ENCODE results near the gene CCDC80. TPM values are rescaled to one million over a fixed set of nuclear protein-coding genes. Genes with fewer than 3 reads are reported as not detected.

Gene CCDC80
- total and polyA plus RNA-seq, 7 donors = 1.3 to 53.5 (median 12.2) TPM

GRCh38 chr3:112561734-112562529 lies 79.0 kb downstream of the CCDC80 start, which contains the start of the genes ATG3 and SLC35A5:
ATG3 (minus strand) TSS chr3:112561962; CDS start chr3:112561528, 434 bp downstream.
SLC35A5 (plus strand) TSS chr3:112562045; CDS start chr3:112563404, 1,359 bp downstream.
- peak within 1 kb of the TSS; percentile 94 for H3K27ac ChIP-seq
- no peaks in the 10 kb centered on the region for H3K27me3 ChIP-seq (ENCODE audit: insufficient read depth in 3 of 3, low read length in 2 of 3)
- no peak for TF ChIP-seq CTCF (IDR thresholded peaks at IDR 0.05)
- no peaks in the 10 kb centered on the region for H3K9me3 ChIP-seq
- intact Hi-C loops (cut with DNase I) = loop anchor here in 1 of 2 donors (10.0 kb wide), 1 partner anchor 423 kb away; no protein-coding TSS in a partner anchor
- H3K4me1 ChIP-seq = peaks cover 30% of the 10 kb centered on the region
- H3K4me3 ChIP-seq = peak within 1 kb of the TSS; percentile 81
- H3K36me3 ChIP-seq (ENCODE audit: insufficient read depth in 1 of 2, low read depth in 1 of 2) = peaks cover 0 to 27% of the 10 kb centered on the region in 2 donors
- 0 to 1% (median 0%) methylated on average over 47 to 58 of the region's 58 CpGs for WGBS, 3 donors
- DNase-seq (peak; percentile 99), ATAC-seq (peak; percentile 96 to 98 (median 98))

- Histone ChIP-seq H3K9me3 (no peaks in the 10 kb centered on the region), H3K27me3 (ENCODE audit: insufficient read depth in 3 of 3, low read length in 2 of 3) (no peaks in the 10 kb centered on the region), H3K36me3 (ENCODE audit: insufficient read depth in 1 of 2, low read depth in 1 of 2) (peaks cover 0 to 24% of the 10 kb centered on the region in 2 donors), H3K4me3 (peak overlapping the region; percentile 81), H3K4me1 (peaks cover 30% of the 10 kb centered on the region), H3K27ac (peak overlapping the region; percentile 94)
- ATAC-seq (peak; percentile 66 to 74 (median 66)), DNase-seq (no peak)
- intact Hi-C loops (cut with DNase I) = loop anchor here in 1 of 2 donors (10.0 kb wide), 1 partner anchor 423 kb away; no protein-coding TSS in a partner anchor
- no peak for TF ChIP-seq CTCF (IDR thresholded peaks at IDR 0.05)
- WGBS, 3 donors = 0 to 1% (median 0%) methylated on average over 29 of the region's 29 CpGs
Measured at GRCh38 chr3:112561484-112561733, 79.5 kb downstream of the CCDC80 start.

- no peak for TF ChIP-seq CTCF (IDR thresholded peaks at IDR 0.05)
- ATAC-seq = peak; percentile 23 to 55 (median 46)
Measured at GRCh38 chr3:112560721-112561483, 80.0 kb downstream of the CCDC80 start.

GRCh38 chr3:112560307-112560706 lies 80.6 kb downstream of the CCDC80 start:
- Histone ChIP-seq H3K4me3 (peak overlapping the region; percentile 81), H3K9me3 (no peaks in the 10 kb centered on the region), H3K36me3 (ENCODE audit: insufficient read depth in 1 of 2, low read depth in 1 of 2) (peaks cover 0 to 15% of the 10 kb centered on the region in 2 donors), H3K27ac (peak overlapping the region; percentile 94), H3K27me3 (ENCODE audit: insufficient read depth in 3 of 3, low read length in 2 of 3) (no peaks in the 10 kb centered on the region), H3K4me1 (peaks cover 33% of the 10 kb centered on the region)
- intact Hi-C loops (cut with DNase I) = loop anchor here in 1 of 2 donors (10.0 kb wide), 1 partner anchor 424 kb away; no protein-coding TSS in a partner anchor
- WGBS, 3 donors = 22 to 31% (median 28%) methylated on average over 2 of the region's 2 CpGs
- TF ChIP-seq CTCF (IDR thresholded peaks at IDR 0.05) = no peak
- DNase-seq (no peak), ATAC-seq (no peak)

More at GRCh38 chr3:112560721-112561483, 80.0 kb downstream of the CCDC80 start:
- intact Hi-C loops (cut with DNase I) = loop anchor here in 1 of 2 donors (10.0 kb wide), 1 partner anchor 424 kb away; no protein-coding TSS in a partner anchor
- Histone ChIP-seq H3K27me3 (ENCODE audit: insufficient read depth in 3 of 3, low read length in 2 of 3) (no peaks in the 10 kb centered on the region), H3K4me3 (peak overlapping the region; percentile 81), H3K4me1 (peaks cover 30% of the 10 kb centered on the region), H3K27ac (peak overlapping the region; percentile 94), H3K9me3 (no peaks in the 10 kb centered on the region), H3K36me3 (ENCODE audit: insufficient read depth in 1 of 2, low read depth in 1 of 2) (peaks cover 0 to 21% of the 10 kb centered on the region in 2 donors)
- WGBS, 3 donors = 0 to 1% (median 0%) methylated on average over 29 of the region's 29 CpGs
- peak; percentile 72 to 79 for DNase-seq
